Endothelial cell of umbilical vein (primary cell): ENCODE results near the gene SLC25A34. TPM values are rescaled to one million over a fixed set of nuclear protein-coding genes. Genes with fewer than 3 reads are reported as not detected.

Source experiments
- Bru-seq: library from RNA; stranded (reverse); fragments of 400-500 nt; gene quantifications from one replicate; lab custom pipeline; 2021; lab: Mats Ljungman, UMichigan
- BruChase-seq, 2 experiments: library from RNA; stranded (reverse); fragments of 400-500 nt; gene quantifications; one replicate each; lab custom pipeline; 2021; lab: Mats Ljungman, UMichigan
- BruUV-seq: library from RNA; stranded (reverse); fragments of 400-500 nt; replicated peaks from 2 replicates; lab custom pipeline; 2021; lab: Mats Ljungman, UMichigan
- CTCF ChIA-PET: fragments of 300-600, 350-600 bp; sonication (Branson Sonifier 250); formaldehyde crosslinking; loops from one replicate; lab custom pipeline; 2021; ENCODE audit warnings: antibody characterized with exemption, inconsistent platforms; lab: Charles Lee
- POLR2A ChIA-PET: fragments of 300-600, 350-600 bp; sonication (Branson Sonifier 250); formaldehyde crosslinking; loops from one replicate; lab custom pipeline; 2021; ENCODE audit warnings: antibody characterized with exemption, inconsistent platforms; lab: Charles Lee
- DNase-seq: peaks from one replicate; pipeline ENCODE4 v3.0.0-alpha.2; 2011; ENCODE audit warnings: low read depth, low spot score
- FAIRE-seq: peaks from 2 replicates; lab custom pipeline; 2011; peaks lifted over from hg19 to GRCh38; lab: Jason Lieb, UNC
- H2AFZ ChIP-seq: 2 replicates; pipeline ENCODE4 v1.6.0; 2012; ENCODE audit warnings: low read depth, low read length, control low read depth, inconsistent platforms
- H3K27ac ChIP-seq: 2 replicates; pipeline ENCODE4 v1.5.1; 2011; ENCODE audit warnings: low read depth, mild to moderate bottlenecking, control low read depth, low read length, moderate library complexity; ENCODE audit not compliant: insufficient read depth
- H3K27me3 ChIP-seq, 2 experiments: 2 replicates each; pipeline versions ENCODE4 v1.6.0 to v1.6.1; 2011; ENCODE audit warnings: low read length in 2 of 2, mixed read lengths in 1 of 2; ENCODE audit not compliant: control insufficient read depth in 2 of 2, insufficient read depth in 2 of 2
- H3K36me3 ChIP-seq, 2 experiments: 2 replicates in 1 of 2; 3 replicates in 1 of 2; pipeline ENCODE4 v1.5.1; 2011; ENCODE audit warnings: low read length in 2 of 2, mild to moderate bottlenecking in 1 of 2, moderate library complexity in 1 of 2; ENCODE audit not compliant: control insufficient read depth in 2 of 2, insufficient read depth in 2 of 2; ENCODE audit errors: extremely low read depth in 1 of 2
- H3K4me1 ChIP-seq: 3 replicates; pipeline ENCODE4 v1.5.1; 2011; ENCODE audit warnings: mild to moderate bottlenecking, low read length; ENCODE audit not compliant: control insufficient read depth, insufficient read depth; ENCODE audit errors: extremely low read depth
- H3K4me2 ChIP-seq: 2 replicates; pipeline ENCODE4 v1.6.1; 2011; ENCODE audit warnings: low read length, control low read depth, mixed read lengths; ENCODE audit not compliant: insufficient read depth
- H3K4me3 ChIP-seq, 3 experiments: fragments of 200-600 bp in 1 of 3; sonication (generic), shearing (Covaris generic) in 1 of 3; replicated peaks in 1 of 3; 2 replicates each; pipeline ENCODE4 v1.5.1; 2011 to 2016; ENCODE audit warnings: control low read depth in 3 of 3, low read length in 3 of 3, mild to moderate bottlenecking in 2 of 3, inconsistent platforms in 1 of 3, low read depth in 1 of 3, moderate library complexity in 1 of 3; ENCODE audit not compliant: insufficient read depth in 1 of 3
- H3K79me2 ChIP-seq: 2 replicates; pipeline ENCODE4 v1.6.0; 2012; ENCODE audit warnings: low read length, inconsistent platforms; ENCODE audit not compliant: control insufficient read depth, insufficient read depth
- H3K9ac ChIP-seq: replicated peaks from 2 replicates; pipeline ENCODE3; 2011; ENCODE audit warnings: low read length, control low read depth; ENCODE audit not compliant: insufficient read depth; ENCODE audit errors: extremely low read depth
- H3K9me1 ChIP-seq: replicated peaks from 3 replicates; pipeline ENCODE4 v1.6.0; 2011; ENCODE audit warnings: mild to moderate bottlenecking, low read length; ENCODE audit not compliant: control insufficient read depth, insufficient read depth; ENCODE audit errors: extremely low read depth
- H3K9me3 ChIP-seq: replicated peaks from 2 replicates; pipeline ENCODE4 v1.5.1; 2012; ENCODE audit warnings: low read length, inconsistent platforms; ENCODE audit not compliant: control insufficient read depth, insufficient read depth
- H4K20me1 ChIP-seq: replicated peaks from 2 replicates; pipeline ENCODE3; 2011; ENCODE audit warnings: mild to moderate bottlenecking, low read length; ENCODE audit not compliant: control insufficient read depth, insufficient read depth; ENCODE audit errors: extremely low read depth
- FOS ChIP-seq: IDR thresholded peaks from 2 replicates; pipeline ENCODE4 v1.6.1; 2011; ENCODE audit warnings: mild to moderate bottlenecking, low read length, moderate library complexity, borderline replicate concordance; ENCODE audit not compliant: insufficient read depth
- GATA2 ChIP-seq: IDR thresholded peaks from 2 replicates; pipeline ENCODE4 v1.7.0; 2011; ENCODE audit warnings: low read depth, mild to moderate bottlenecking, moderate library complexity, mixed read lengths, low read length; ENCODE audit not compliant: insufficient read length, insufficient read depth
- MAX ChIP-seq: IDR thresholded peaks from 2 replicates; pipeline ENCODE4 v1.6.1; 2011; ENCODE audit not compliant: insufficient read depth, insufficient read length
- POLR2A ChIP-seq: IDR thresholded peaks from 2 replicates; pipeline ENCODE4 v1.6.1; 2012; ENCODE audit warnings: low read depth, mild to moderate bottlenecking, control low read depth, low read length
- dilution Hi-C: fragments of 300-500 bp; cut with MboI; formaldehyde crosslinking; loops from one replicate; pipeline ENCODE4 v1.15.0; 2019; ENCODE audit warnings: low sequenced_read_pairs; ENCODE audit not compliant: extremely low pct_ligation_motif_present
- intact Hi-C: fragments of 100-400 bp; cut with micrococcal nuclease; formaldehyde crosslinking; loops from one replicate; pipeline ENCODE4 v1.10.0; 2022
- long read RNA-seq: library from polyadenylated mRNA; stranded (forward); transcript quantifications from one replicate; pipeline ENCODE4 v2.0.0, GENCODE V29; 2021
- polyA minus RNA-seq, 3 experiments: library from RNA; depleted of rRNA, polyadenylated mRNA; stranded (reverse); fragments of >200 nt; gene quantifications; 1 replicate in 1 of 3; 2 replicates in 2 of 3; pipeline ENCODE4 v1.2.3, GENCODE V29; 2011
- polyA plus RNA-seq, 4 experiments: library from polyadenylated mRNA; depleted of rRNA in 3 of 4; stranded (reverse) in 3 of 4; unstranded in 1 of 4; fragments of >200 nt; gene quantifications; 2 replicates each; pipeline versions ENCODE4 v1.2.1 to v1.2.3, GENCODE V29; 2011 to 2012; ENCODE audit warnings: missing spikeins in 1 of 4
- total RNA-seq: library from RNA; stranded (reverse); gene quantifications from 2 replicates; pipeline ENCODE4 v1.2.3, GENCODE V29; 2021
- TF ChIP-seq, protein P1 (sequence below), 2 donors: IDR thresholded peaks; 1 replicate in 1 of 2; 2 replicates in 1 of 2; pipeline ENCODE4 v1.5.1; 2011; ENCODE audit warnings: low read length in 2 of 2, mild to moderate bottlenecking in 2 of 2, moderate library complexity in 2 of 2, control low read depth in 1 of 2, inconsistent platforms in 1 of 2, low read depth in 1 of 2; ENCODE audit not compliant: insufficient read depth in 1 of 2; ENCODE audit errors: extremely low read depth in 1 of 2

SLC25A34 gene
- total RNA-seq (0.76 and 1.1 TPM in 2 replicates), polyA plus RNA-seq (0.90 and 1.4 TPM in 2 replicates), polyA minus RNA-seq (0.51 and 0.81 TPM in 2 replicates), Bru-seq, nascent RNA (percentile 31 among the genes with signal in this experiment), BruChase-seq, experiment 1, labeled RNA remaining after a 6-hour chase (percentile 50 among the genes with signal in this experiment), BruChase-seq, experiment 2, labeled RNA remaining after a 2-hour chase (percentile 41 among the genes with signal in this experiment)
- 0.28 and 0.59 TPM in 2 replicates for polyA plus RNA-seq (2011; cell fraction: cytosol; rRNA removed)
- 4.5 and 5.4 TPM in 2 replicates for polyA plus RNA-seq (2011; cell fraction: nucleus; rRNA removed)
- polyA plus RNA-seq (2012) = 0.41 and 0.49 TPM in 2 replicates
- polyA minus RNA-seq (2011; cell fraction: cytosol; rRNA and poly(A)+ RNA removed) = not detected
- 1.3 and 2.4 TPM in 2 replicates for polyA minus RNA-seq (2011; cell fraction: nucleus; rRNA and poly(A)+ RNA removed)
- long read RNA-seq, partial matches to known transcripts = 0 of 2 reads
- long read RNA-seq, other reads (novel, unspliced or antisense) = 1 of 2 reads

GRCh38 chr1:15736038-15736891, at the start of gene SLC25A34:
TSS of gene SLC25A34 (plus strand) at chr1:15736258. CDS start at chr1:15736486, 228 bp downstream.
- no peak for FAIRE-seq
- H3K4me2 ChIP-seq = no peak within 1 kb of the TSS
- no peak within 1 kb of the TSS for H2AFZ ChIP-seq
- no peaks in the 10 kb centered on the region for H4K20me1 ChIP-seq
- dilution Hi-C loops = no loop called here
- ChIA-PET CTCF (interaction anchor here (0.5 to 1.6 kb wide), 4 partner anchors 9 to 24 kb away, joined by 3 read pairs; no protein-coding TSS in a partner anchor), POLR2A (no interaction called here)
- peaks cover 0 to 25% of the 10 kb centered on the region in 2 experiments for H3K36me3 ChIP-seq
- no peaks in the 10 kb centered on the region for H3K27me3 ChIP-seq
- H3K4me3 ChIP-seq = no peak within 1 kb of the TSS
- no peak for DNase-seq
- H3K4me1 ChIP-seq = no peaks in the 10 kb centered on the region
- no peak within 1 kb of the TSS for H3K9ac ChIP-seq
- H3K9me1 ChIP-seq = no peaks in the 10 kb centered on the region
- no peaks in the 10 kb centered on the region for H3K79me2 ChIP-seq
- no peak within 1 kb of the TSS for H3K27ac ChIP-seq
- no peaks in the 10 kb centered on the region for H3K9me3 ChIP-seq
- TF ChIP-seq, protein P1, sequence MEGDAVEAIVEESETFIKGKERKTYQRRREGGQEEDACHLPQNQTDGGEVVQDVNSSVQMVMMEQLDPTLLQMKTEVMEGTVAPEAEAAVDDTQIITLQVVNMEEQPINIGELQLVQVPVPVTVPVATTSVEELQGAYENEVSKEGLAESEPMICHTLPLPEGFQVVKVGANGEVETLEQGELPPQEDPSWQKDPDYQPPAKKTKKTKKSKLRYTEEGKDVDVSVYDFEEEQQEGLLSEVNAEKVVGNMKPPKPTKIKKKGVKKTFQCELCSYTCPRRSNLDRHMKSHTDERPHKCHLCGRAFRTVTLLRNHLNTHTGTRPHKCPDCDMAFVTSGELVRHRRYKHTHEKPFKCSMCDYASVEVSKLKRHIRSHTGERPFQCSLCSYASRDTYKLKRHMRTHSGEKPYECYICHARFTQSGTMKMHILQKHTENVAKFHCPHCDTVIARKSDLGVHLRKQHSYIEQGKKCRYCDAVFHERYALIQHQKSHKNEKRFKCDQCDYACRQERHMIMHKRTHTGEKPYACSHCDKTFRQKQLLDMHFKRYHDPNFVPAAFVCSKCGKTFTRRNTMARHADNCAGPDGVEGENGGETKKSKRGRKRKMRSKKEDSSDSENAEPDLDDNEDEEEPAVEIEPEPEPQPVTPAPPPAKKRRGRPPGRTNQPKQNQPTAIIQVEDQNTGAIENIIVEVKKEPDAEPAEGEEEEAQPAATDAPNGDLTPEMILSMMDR (IDR thresholded peaks at IDR 0.05; ENCODE audit: extremely low read depth in 1 of 2, insufficient read depth in 1 of 2, low read depth in 1 of 2, low read length in 2 of 2) = peak in 1 of 2 donors; percentile 13
- TF ChIP-seq POLR2A (no peak), FOS (no peak), MAX (no peak), GATA2 (no peak)
- intact Hi-C loops = no loop called here
- BruUV-seq = no TSS peak
